Activated CD8-positive, alpha-beta memory T cell treated with anti-CD3 and anti-CD28 coated beads, Interleukin-2, amount 50 U/mL, for 4 hours (primary cell): ENCODE measurements around the gene DHX8.
A peak's percentile ranks its signal among the peaks of the same experiment; 100 is the strongest.

Source experiments
- DNase-seq: peaks from one replicate; pipeline ENCODE4 v3.0.0-alpha.2; 2020

DHX8 gene

GRCh38 chr17:43526886-43527648, 43.3 kb downstream of the DHX8 start:
- no peak for DNase-seq

GRCh38 chr17:43528319-43528987, 44.7 kb downstream of the DHX8 start:
- DNase-seq: no peak

- no peak for DNase-seq
These were observed 45.4 kb downstream of the DHX8 start for GRCh38 chr17:43528988-43529814.

GRCh38 chr17:43529947-43530287, 46.1 kb downstream of the DHX8 start:
- DNase-seq: no peak

GRCh38 chr17:43530288-43531081, 46.7 kb downstream of the DHX8 start:
- DNase-seq: no peak

- no peak for DNase-seq
These were observed 47.3 kb downstream of the DHX8 start for GRCh38 chr17:43531082-43531378.

GRCh38 chr17:43531955-43532354, 48.2 kb downstream of the DHX8 start:
- DNase-seq: no peak

- DNase-seq: no peak
These were observed 48.8 kb downstream of the DHX8 start for GRCh38 chr17:43532581-43532980.

GRCh38 chr17:43533699-43534098, 49.9 kb downstream of the DHX8 start:
- no peak for DNase-seq

- DNase-seq: no peak
These were observed 51.1 kb downstream of the DHX8 start for GRCh38 chr17:43534909-43535308.

- DNase-seq: no peak
These were observed 52.6 kb downstream of the DHX8 start for GRCh38 chr17:43536236-43536992.

- no peak for DNase-seq
These were observed 57.3 kb downstream of the DHX8 start for GRCh38 chr17:43540821-43541674.

GRCh38 chr17:43542859-43543258, 59.1 kb downstream of the DHX8 start:
- DNase-seq: no peak

GRCh38 chr17:43543300-43543699, 59.5 kb downstream of the DHX8 start:
- no peak for DNase-seq

- no peak for DNase-seq
These were observed 60.2 kb downstream of the DHX8 start for GRCh38 chr17:43543771-43544575.

GRCh38 chr17:43545383-43545632, 61.5 kb downstream of the DHX8 start:
- peak; percentile 24 for DNase-seq

GRCh38 chr17:43546319-43547188, 62.8 kb downstream of the DHX8 start, which contains the start of gene ETV4:
Gene ETV4, minus strand, starts transcription at chr17:43546340. Its CDS starts 723 bp downstream, at chr17:43545617.
- peak; percentile 89 for DNase-seq

GRCh38 chr17:43547189-43547550, 63.4 kb downstream of the DHX8 start:
- DNase-seq: no peak

GRCh38 chr17:43547659-43548256, 64.0 kb downstream of the DHX8 start:
- no peak for DNase-seq
